WTC11 (cell line): ENCODE data around the gene ICAM3. TPM values are rescaled to one million over a fixed set of nuclear protein-coding genes. Genes with fewer than 3 reads are reported as not detected.

Experiments
- ATAC-seq: fragments of 200-7000 bp; cut with Tn5 transposase; 2 replicates; pipeline ENCODE4 v1.10.0; 2021; ENCODE audit warnings: mild to moderate bottlenecking, moderate library complexity
- Bru-seq: library from RNA; stranded (reverse); fragments of 400-500 nt; gene quantifications from one replicate; lab custom pipeline; 2021; lab: Mats Ljungman, UMichigan
- CTCF ChIA-PET: fragments of 300-600 bp; sonication (Branson Sonifier 250); formaldehyde crosslinking; loops from one replicate; lab custom pipeline; 2021; ENCODE audit warnings: antibody characterized with exemption; lab: Charles Lee
- POLR2A ChIA-PET: fragments of 350-600 bp; sonication (Branson Sonifier 250); formaldehyde crosslinking; loops from one replicate; lab custom pipeline; 2021; ENCODE audit warnings: antibody characterized with exemption; lab: Charles Lee
- DNase-seq: peaks from one replicate; pipeline ENCODE4 v3.0.0; 2021; ENCODE audit warnings: low spot score
- H3K27ac Mint-ChIP-seq: 2 replicates; pipeline ENCODE4 v1.8.0; 2021; ENCODE audit warnings: mixed read lengths
- H3K27me3 Mint-ChIP-seq: 2 replicates; pipeline ENCODE4 v1.8.0; 2021; ENCODE audit warnings: low read depth, mild to moderate bottlenecking, moderate library complexity, mixed read lengths
- H3K36me3 Mint-ChIP-seq: 2 replicates; pipeline ENCODE4 v1.8.0; 2021; ENCODE audit warnings: mixed read lengths
- H3K4me1 Mint-ChIP-seq: 2 replicates; pipeline ENCODE4 v1.8.0; 2022; ENCODE audit warnings: mixed read lengths
- H3K4me3 Mint-ChIP-seq: 2 replicates; pipeline ENCODE4 v1.8.0; 2021; ENCODE audit warnings: mild to moderate bottlenecking, moderate library complexity, mixed read lengths
- H3K9me3 Mint-ChIP-seq: 2 replicates; pipeline ENCODE4 v1.8.0; 2021; ENCODE audit warnings: mixed read lengths
- EMX1 ChIP-seq: fragments of 250-450 bp; sonication (Bioruptor Pico); IDR thresholded peaks from 2 replicates; pipeline ENCODE4 v1.8.0; 2021; ENCODE audit warnings: mild to moderate bottlenecking
- RELA ChIP-seq: sonication (generic); formaldehyde crosslinking; IDR thresholded peaks from 2 replicates; pipeline ENCODE4 v1.8.1; 2022; ENCODE audit warnings: missing genetic modification reagents, mild to moderate bottlenecking, borderline replicate concordance
- SMAD3 ChIP-seq: sonication (generic); formaldehyde crosslinking; IDR thresholded peaks from 2 replicates; pipeline ENCODE4 v1.8.0; 2022; ENCODE audit warnings: missing genetic modification reagents, mild to moderate bottlenecking, borderline replicate concordance
- long read RNA-seq, 3 experiments: library from RNA in 1 of 3; library from capped mRNA in 1 of 3; library from polyadenylated mRNA in 1 of 3; unstranded in 2 of 3; stranded (forward) in 1 of 3; transcript quantifications; one replicate each; pipeline ENCODE4 v2.0.0, GENCODE V29; 2021
- total RNA-seq: library from RNA; stranded (reverse); gene quantifications from 3 replicates; pipeline ENCODE4 v1.2.3, GENCODE V29; 2021
- TF ChIP-seq, protein P1 (sequence below): sonication (generic); formaldehyde crosslinking; IDR thresholded peaks from 2 replicates; pipeline ENCODE4 v1.8.0; 2023; ENCODE audit warnings: missing genetic modification reagents
- TF ChIP-seq, protein P2 (sequence below): fragments of 250-450 bp; sonication (Bioruptor Pico); IDR thresholded peaks from 2 replicates; pipeline ENCODE4 v1.9.0; 2021; ENCODE audit warnings: mild to moderate bottlenecking, borderline replicate concordance
- TF ChIP-seq, protein P3 (sequence below): fragments of 250-450 bp; sonication (Bioruptor Pico); conservative IDR thresholded peaks from 2 replicates; pipeline ENCODE4 v1.9.0; 2021; ENCODE audit warnings: mild to moderate bottlenecking
- TF ChIP-seq, protein P4 (sequence below): sonication (generic); formaldehyde crosslinking; IDR thresholded peaks from 2 replicates; pipeline ENCODE4 v1.8.1; 2022; ENCODE audit warnings: low read depth, mild to moderate bottlenecking, moderate library complexity, missing genetic modification reagents, borderline replicate concordance
- TF ChIP-seq, protein P5 (sequence below): fragments of 250-450 bp; sonication (Bioruptor Pico); IDR thresholded peaks from 2 replicates; pipeline ENCODE4 v1.9.0; 2021; ENCODE audit warnings: mild to moderate bottlenecking
- TF ChIP-seq, protein P6 (sequence below): sonication (generic); formaldehyde crosslinking; IDR thresholded peaks from 2 replicates; pipeline ENCODE4 v1.8.1; 2023; ENCODE audit warnings: mild to moderate bottlenecking, missing genetic modification reagents

The ICAM3 gene, protein sequence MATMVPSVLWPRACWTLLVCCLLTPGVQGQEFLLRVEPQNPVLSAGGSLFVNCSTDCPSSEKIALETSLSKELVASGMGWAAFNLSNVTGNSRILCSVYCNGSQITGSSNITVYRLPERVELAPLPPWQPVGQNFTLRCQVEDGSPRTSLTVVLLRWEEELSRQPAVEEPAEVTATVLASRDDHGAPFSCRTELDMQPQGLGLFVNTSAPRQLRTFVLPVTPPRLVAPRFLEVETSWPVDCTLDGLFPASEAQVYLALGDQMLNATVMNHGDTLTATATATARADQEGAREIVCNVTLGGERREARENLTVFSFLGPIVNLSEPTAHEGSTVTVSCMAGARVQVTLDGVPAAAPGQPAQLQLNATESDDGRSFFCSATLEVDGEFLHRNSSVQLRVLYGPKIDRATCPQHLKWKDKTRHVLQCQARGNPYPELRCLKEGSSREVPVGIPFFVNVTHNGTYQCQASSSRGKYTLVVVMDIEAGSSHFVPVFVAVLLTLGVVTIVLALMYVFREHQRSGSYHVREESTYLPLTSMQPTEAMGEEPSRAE
- total RNA-seq (18.7 to 21.3 TPM (median 21.3 TPM) in 3 replicates), Bru-seq, nascent RNA (percentile 37 among the genes with signal in this experiment)
- long read RNA-seq, experiment 1, transcript ICAM3-201 (7 exons, 1,934 nt), result major isoform, 23 of 51 reads
- long read RNA-seq, experiment 1, partial matches to known transcripts, result 13 of 51 reads
- long read RNA-seq, experiment 1, other reads (novel, unspliced or antisense), result 15 of 51 reads
- long read RNA-seq, experiment 2, transcript ICAM3-201 (7 exons, 1,934 nt), result major isoform, 15 of 41 reads
- long read RNA-seq, experiment 2, partial matches to known transcripts, result 15 of 41 reads
- long read RNA-seq, experiment 2, other reads (novel, unspliced or antisense), result 11 of 41 reads
- long read RNA-seq, experiment 3, transcript ICAM3-201 (7 exons, 1,934 nt), result major isoform, 17 of 70 reads
- long read RNA-seq, experiment 3, partial matches to known transcripts, result 37 of 70 reads
- long read RNA-seq, experiment 3, other reads (novel, unspliced or antisense), result 16 of 70 reads

DNA sequence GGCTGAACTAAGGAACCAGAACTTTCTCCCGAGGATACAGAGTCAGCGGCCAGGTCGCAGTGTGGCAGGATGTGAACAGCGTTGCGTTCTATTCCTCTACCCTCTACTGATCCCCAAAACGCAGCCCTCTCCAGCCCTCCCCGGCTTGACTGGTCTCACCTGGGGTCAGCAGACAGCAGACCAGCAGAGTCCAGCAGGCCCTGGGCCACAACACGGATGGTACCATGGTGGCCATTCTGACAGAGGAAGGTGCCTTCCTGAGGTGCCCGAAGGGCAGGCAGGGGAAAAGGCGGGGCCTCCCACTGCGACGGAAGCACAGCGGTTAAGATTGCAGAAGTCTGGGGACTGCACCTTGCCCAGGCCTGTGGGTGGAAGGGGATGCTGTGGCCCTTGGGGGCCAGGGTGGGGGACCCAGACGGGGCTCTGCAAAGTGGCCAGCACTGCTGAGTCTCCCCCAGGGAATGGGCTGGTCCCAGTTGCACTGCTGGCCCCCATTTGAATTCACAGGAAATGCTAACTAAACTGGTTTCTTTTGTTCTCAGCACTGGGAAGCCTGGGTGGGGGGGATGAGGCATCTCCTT, at the start of gene ICAM3:
Gene ICAM3, minus strand, starts transcription at position 245 of the 581 bp plus-strand sequence. Its CDS starts 10 bp downstream, at position 235.
- ATAC-seq, result peak; percentile 16
- peak within 1 kb of the TSS; percentile 82 for H3K27ac Mint-ChIP-seq
- no peaks in the 10 kb centered on the region; the same call in 1 of the 2 replicates for H3K36me3 Mint-ChIP-seq
- no peaks in the 10 kb centered on the region for H3K9me3 Mint-ChIP-seq
- no peak for DNase-seq
- TF ChIP-seq SMAD3 (CRISPR knock-in tag), result no peak
- TF ChIP-seq, protein P1, sequence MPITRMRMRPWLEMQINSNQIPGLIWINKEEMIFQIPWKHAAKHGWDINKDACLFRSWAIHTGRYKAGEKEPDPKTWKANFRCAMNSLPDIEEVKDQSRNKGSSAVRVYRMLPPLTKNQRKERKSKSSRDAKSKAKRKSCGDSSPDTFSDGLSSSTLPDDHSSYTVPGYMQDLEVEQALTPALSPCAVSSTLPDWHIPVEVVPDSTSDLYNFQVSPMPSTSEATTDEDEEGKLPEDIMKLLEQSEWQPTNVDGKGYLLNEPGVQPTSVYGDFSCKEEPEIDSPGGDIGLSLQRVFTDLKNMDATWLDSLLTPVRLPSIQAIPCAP (CRISPR knock-in tag), result no peak
- TF ChIP-seq RELA (CRISPR knock-in tag), result no peak
- TF ChIP-seq, protein P2, sequence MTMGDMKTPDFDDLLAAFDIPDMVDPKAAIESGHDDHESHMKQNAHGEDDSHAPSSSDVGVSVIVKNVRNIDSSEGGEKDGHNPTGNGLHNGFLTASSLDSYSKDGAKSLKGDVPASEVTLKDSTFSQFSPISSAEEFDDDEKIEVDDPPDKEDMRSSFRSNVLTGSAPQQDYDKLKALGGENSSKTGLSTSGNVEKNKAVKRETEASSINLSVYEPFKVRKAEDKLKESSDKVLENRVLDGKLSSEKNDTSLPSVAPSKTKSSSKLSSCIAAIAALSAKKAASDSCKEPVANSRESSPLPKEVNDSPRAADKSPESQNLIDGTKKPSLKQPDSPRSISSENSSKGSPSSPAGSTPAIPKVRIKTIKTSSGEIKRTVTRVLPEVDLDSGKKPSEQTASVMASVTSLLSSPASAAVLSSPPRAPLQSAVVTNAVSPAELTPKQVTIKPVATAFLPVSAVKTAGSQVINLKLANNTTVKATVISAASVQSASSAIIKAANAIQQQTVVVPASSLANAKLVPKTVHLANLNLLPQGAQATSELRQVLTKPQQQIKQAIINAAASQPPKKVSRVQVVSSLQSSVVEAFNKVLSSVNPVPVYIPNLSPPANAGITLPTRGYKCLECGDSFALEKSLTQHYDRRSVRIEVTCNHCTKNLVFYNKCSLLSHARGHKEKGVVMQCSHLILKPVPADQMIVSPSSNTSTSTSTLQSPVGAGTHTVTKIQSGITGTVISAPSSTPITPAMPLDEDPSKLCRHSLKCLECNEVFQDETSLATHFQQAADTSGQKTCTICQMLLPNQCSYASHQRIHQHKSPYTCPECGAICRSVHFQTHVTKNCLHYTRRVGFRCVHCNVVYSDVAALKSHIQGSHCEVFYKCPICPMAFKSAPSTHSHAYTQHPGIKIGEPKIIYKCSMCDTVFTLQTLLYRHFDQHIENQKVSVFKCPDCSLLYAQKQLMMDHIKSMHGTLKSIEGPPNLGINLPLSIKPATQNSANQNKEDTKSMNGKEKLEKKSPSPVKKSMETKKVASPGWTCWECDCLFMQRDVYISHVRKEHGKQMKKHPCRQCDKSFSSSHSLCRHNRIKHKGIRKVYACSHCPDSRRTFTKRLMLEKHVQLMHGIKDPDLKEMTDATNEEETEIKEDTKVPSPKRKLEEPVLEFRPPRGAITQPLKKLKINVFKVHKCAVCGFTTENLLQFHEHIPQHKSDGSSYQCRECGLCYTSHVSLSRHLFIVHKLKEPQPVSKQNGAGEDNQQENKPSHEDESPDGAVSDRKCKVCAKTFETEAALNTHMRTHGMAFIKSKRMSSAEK, result no peak
- TF ChIP-seq EMX1 (CRISPR knock-in tag), result no peak
- TF ChIP-seq, protein P3, sequence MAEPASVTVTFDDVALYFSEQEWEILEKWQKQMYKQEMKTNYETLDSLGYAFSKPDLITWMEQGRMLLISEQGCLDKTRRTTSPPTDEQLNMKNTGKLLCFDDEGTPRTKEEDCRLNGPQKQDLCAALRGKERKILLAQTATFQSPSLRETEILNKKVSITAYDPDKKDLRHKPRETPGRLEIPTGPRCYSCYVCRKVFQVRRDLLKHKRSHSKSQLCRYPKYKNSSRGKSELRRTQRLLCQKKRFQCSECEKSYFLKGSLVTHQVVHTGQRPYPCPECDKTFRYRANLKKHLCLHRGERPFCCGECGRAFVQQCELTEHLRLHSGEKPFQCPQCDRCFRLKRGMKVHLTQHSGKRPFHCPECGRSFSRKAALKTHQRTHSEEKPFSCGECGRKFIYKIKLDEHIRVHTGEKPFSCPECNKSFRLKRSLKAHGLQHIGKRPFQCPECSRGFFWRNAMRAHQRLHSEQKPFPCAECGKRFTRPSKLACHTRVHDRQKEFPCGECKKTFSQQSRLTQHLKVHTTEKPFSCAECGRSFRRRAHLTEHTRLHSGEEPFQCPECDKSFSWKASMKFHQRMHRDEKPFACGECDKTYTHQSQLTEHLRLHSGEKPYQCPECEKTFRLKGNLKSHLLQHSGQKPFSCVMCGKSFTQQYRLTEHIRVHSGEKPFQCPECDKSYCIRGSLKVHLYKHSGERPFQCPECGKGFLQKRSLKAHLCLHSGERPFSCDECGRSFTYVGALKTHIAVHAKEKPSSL (CRISPR knock-in tag), result no peak
- TF ChIP-seq, protein P4, sequence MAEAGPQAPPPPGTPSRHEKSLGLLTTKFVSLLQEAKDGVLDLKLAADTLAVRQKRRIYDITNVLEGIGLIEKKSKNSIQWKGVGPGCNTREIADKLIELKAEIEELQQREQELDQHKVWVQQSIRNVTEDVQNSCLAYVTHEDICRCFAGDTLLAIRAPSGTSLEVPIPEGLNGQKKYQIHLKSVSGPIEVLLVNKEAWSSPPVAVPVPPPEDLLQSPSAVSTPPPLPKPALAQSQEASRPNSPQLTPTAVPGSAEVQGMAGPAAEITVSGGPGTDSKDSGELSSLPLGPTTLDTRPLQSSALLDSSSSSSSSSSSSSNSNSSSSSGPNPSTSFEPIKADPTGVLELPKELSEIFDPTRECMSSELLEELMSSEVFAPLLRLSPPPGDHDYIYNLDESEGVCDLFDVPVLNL (CRISPR knock-in tag), result no peak
- TF ChIP-seq, protein P5, sequence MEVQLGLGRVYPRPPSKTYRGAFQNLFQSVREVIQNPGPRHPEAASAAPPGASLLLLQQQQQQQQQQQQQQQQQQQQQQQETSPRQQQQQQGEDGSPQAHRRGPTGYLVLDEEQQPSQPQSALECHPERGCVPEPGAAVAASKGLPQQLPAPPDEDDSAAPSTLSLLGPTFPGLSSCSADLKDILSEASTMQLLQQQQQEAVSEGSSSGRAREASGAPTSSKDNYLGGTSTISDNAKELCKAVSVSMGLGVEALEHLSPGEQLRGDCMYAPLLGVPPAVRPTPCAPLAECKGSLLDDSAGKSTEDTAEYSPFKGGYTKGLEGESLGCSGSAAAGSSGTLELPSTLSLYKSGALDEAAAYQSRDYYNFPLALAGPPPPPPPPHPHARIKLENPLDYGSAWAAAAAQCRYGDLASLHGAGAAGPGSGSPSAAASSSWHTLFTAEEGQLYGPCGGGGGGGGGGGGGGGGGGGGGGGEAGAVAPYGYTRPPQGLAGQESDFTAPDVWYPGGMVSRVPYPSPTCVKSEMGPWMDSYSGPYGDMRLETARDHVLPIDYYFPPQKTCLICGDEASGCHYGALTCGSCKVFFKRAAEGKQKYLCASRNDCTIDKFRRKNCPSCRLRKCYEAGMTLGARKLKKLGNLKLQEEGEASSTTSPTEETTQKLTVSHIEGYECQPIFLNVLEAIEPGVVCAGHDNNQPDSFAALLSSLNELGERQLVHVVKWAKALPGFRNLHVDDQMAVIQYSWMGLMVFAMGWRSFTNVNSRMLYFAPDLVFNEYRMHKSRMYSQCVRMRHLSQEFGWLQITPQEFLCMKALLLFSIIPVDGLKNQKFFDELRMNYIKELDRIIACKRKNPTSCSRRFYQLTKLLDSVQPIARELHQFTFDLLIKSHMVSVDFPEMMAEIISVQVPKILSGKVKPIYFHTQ, result no peak
- TF ChIP-seq, protein P6, sequence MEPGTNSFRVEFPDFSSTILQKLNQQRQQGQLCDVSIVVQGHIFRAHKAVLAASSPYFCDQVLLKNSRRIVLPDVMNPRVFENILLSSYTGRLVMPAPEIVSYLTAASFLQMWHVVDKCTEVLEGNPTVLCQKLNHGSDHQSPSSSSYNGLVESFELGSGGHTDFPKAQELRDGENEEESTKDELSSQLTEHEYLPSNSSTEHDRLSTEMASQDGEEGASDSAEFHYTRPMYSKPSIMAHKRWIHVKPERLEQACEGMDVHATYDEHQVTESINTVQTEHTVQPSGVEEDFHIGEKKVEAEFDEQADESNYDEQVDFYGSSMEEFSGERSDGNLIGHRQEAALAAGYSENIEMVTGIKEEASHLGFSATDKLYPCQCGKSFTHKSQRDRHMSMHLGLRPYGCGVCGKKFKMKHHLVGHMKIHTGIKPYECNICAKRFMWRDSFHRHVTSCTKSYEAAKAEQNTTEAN (CRISPR knock-in tag), result no peak
- H3K4me1 Mint-ChIP-seq, result peaks cover 26% of the 10 kb centered on the region
- ChIA-PET CTCF (interaction anchor here (1.5 kb wide), 1 partner anchor 41 kb away, joined by 3 read pairs; the partner anchor contains the start of gene TYK2), POLR2A (interaction anchor here (0.6 to 0.9 kb wide), 2 partner anchors 44 to 211 kb away, joined by 3 read pairs; no protein-coding TSS in a partner anchor)
- peak within 1 kb of the TSS; percentile 7; the same call in 1 of the 2 replicates for H3K4me3 Mint-ChIP-seq
- peaks cover 6% of the 10 kb centered on the region for H3K27me3 Mint-ChIP-seq
